RWPE2 (cell line): ENCODE results near the gene METTL24.
"Not testable (repeated sequence)": the region's sequence is repeated elsewhere in the genome, so short reads cannot be mapped to it uniquely, and the experiment has no call there.

ENCODE experiments used
- ATAC-seq: fragments of 200-7000 bp; cut with Tn5 transposase; 3 replicates; pipeline ENCODE4 v1.9.1; 2021; ENCODE audit warnings: low read depth
- DNase-seq: peaks from one replicate; pipeline ENCODE4 v3.0.0-alpha.2; 2020; ENCODE audit warnings: low spot score
- H3K27ac ChIP-seq: fragments of 450-650 bp; 2 replicates; pipeline ENCODE4 v1.5.1; 2017; ENCODE audit warnings: mild to moderate bottlenecking; ENCODE audit not compliant: poor library complexity, severe bottlenecking
- H3K27me3 ChIP-seq: fragments of 250-450 bp; sonication (Bioruptor Pico); 2 replicates; pipeline ENCODE4 v1.5.1; 2021; ENCODE audit warnings: mild to moderate bottlenecking, moderate library complexity; ENCODE audit not compliant: insufficient read depth, poor library complexity, severe bottlenecking
- H3K36me3 ChIP-seq: fragments of 250-450 bp; sonication (Bioruptor Pico); 2 replicates; pipeline ENCODE4 v1.5.1; 2020; ENCODE audit warnings: low read depth, mild to moderate bottlenecking, moderate library complexity
- H3K4me1 ChIP-seq: fragments of 250-450 bp; sonication (Bioruptor Pico); 2 replicates; pipeline ENCODE4 v1.5.1; 2021; ENCODE audit warnings: mild to moderate bottlenecking, moderate library complexity; ENCODE audit not compliant: insufficient read depth, poor library complexity, severe bottlenecking
- H3K4me3 ChIP-seq: fragments of 250-450 bp; sonication (Bioruptor Pico); 2 replicates; pipeline ENCODE4 v1.5.1; 2021; ENCODE audit warnings: mild to moderate bottlenecking, moderate library complexity; ENCODE audit not compliant: severe bottlenecking
- H3K9me3 ChIP-seq: fragments of 250-450 bp; sonication (Bioruptor Pico); 2 replicates; pipeline ENCODE4 v1.5.1; 2021; ENCODE audit warnings: mild to moderate bottlenecking, moderate library complexity; ENCODE audit not compliant: severe bottlenecking
- CTCF ChIP-seq: fragments of 450-650 bp; IDR thresholded peaks from one replicate; pipeline ENCODE4 v1.5.1; 2017; ENCODE audit warnings: mild to moderate bottlenecking, moderate library complexity; ENCODE audit not compliant: poor library complexity, severe bottlenecking

METTL24 gene

GRCh38 chr6:110353457-110354001 is 4.6 kb downstream of the METTL24 start:
- no peak for DNase-seq
- Histone ChIP-seq H3K27me3 (peaks cover 19% of the 10 kb centered on the region), H3K36me3 (no peaks in the 10 kb centered on the region), H3K9me3 (no peaks in the 10 kb centered on the region), H3K4me1 (no peaks in the 10 kb centered on the region), H3K27ac (no peak overlapping the region), H3K4me3 (no peak overlapping the region)
- no peak for ATAC-seq
- TF ChIP-seq CTCF, result no peak

GRCh38 chr6:110352563-110353262 is 5.4 kb downstream of the METTL24 start:
- H3K27me3 ChIP-seq, result peaks cover 14% of the 10 kb centered on the region

GRCh38 chr6:110351986-110352385 is 6.2 kb downstream of the METTL24 start:
- no peak for DNase-seq

More at GRCh38 chr6:110352563-110353262, 5.4 kb downstream of the METTL24 start:
- H3K9me3 ChIP-seq, result no peaks in the 10 kb centered on the region
- no peak for TF ChIP-seq CTCF
- H3K4me3 ChIP-seq, result no peak overlapping the region
- DNase-seq (no peak), ATAC-seq (no peak)
- H3K27ac ChIP-seq, result no peak overlapping the region
- H3K4me1 ChIP-seq, result no peaks in the 10 kb centered on the region
- no peaks in the 10 kb centered on the region for H3K36me3 ChIP-seq

GRCh38 chr6:110351546-110351945 is 6.6 kb downstream of the METTL24 start:
- no peaks in the 10 kb centered on the region for H3K4me1 ChIP-seq
- no peak for ATAC-seq
- no peak for TF ChIP-seq CTCF

More at GRCh38 chr6:110351986-110352385, 6.2 kb downstream of the METTL24 start:
- H3K27ac ChIP-seq, result no peak overlapping the region
- H3K9me3 ChIP-seq, result no peaks in the 10 kb centered on the region
- no peak for ATAC-seq
- H3K4me1 ChIP-seq, result no peaks in the 10 kb centered on the region
- H3K4me3 ChIP-seq, result no peak overlapping the region
- TF ChIP-seq CTCF, result no peak
- H3K36me3 ChIP-seq, result no peaks in the 10 kb centered on the region
- H3K27me3 ChIP-seq, result peaks cover 7% of the 10 kb centered on the region

GRCh38 chr6:110350593-110350992 is 7.6 kb downstream of the METTL24 start:
- not testable (repeated sequence) for DNase-seq, H3K4me3 ChIP-seq, H3K36me3 ChIP-seq, H3K27me3 ChIP-seq, H3K4me1 ChIP-seq, H3K27ac ChIP-seq, ATAC-seq, H3K9me3 ChIP-seq

More at GRCh38 chr6:110351546-110351945, 6.6 kb downstream of the METTL24 start:
- Histone ChIP-seq H3K4me3 (no peak overlapping the region), H3K36me3 (no peaks in the 10 kb centered on the region), H3K27ac (no peak overlapping the region), H3K9me3 (no peaks in the 10 kb centered on the region), H3K27me3 (peaks cover 3% of the 10 kb centered on the region)
- no peak for DNase-seq
